Erythroblast (primary cell): Measurements from ENCODE around the gene MYB.

Experiments used
- GATA1 ChIP-seq: IDR thresholded peaks from 2 replicates; pipeline ENCODE4 v1.6.1; 2011; ENCODE audit warnings: low read depth, mild to moderate bottlenecking, control low read depth, low read length, moderate library complexity
- POLR2A ChIP-seq: IDR thresholded peaks from 2 replicates; pipeline ENCODE4 v1.6.1; 2011; ENCODE audit warnings: mild to moderate bottlenecking, low read length

DNA sequence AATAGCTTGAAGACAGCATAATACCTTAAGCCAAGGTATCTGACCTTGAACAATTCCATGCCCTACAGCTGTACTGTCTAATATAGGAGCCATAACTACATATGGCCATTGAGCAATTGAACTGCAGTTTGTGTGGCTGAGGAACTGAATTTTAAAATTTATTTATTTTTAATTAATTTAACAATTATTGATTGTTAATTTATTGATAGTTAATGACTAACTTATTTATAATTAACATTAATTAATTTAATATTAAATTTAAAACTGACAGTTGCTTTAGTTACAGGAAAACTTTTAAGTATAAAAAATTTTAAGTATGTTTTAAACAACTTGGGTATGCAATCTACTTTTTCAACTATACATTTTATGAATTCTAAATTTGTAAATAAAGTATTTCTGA lies 12.3 kb upstream of the MYB start:
- TF ChIP-seq POLR2A = no peak
- no peak for TF ChIP-seq GATA1
